ENCODE measurements around the gene MAPKAPK2. TPM values are rescaled to one million over a fixed set of nuclear protein-coding genes. Genes with fewer than 3 reads are reported as not detected.

Gene MAPKAPK2
- total RNA-seq, 1 experiment from 2014 or later: 72.4 TPM

GRCh38 chr1:206721454-206721853 is 36.7 kb downstream of the MAPKAPK2 start:
- no peaks in the 10 kb centered on the region for H3K9me3 ChIP-seq (ENCODE audit: control insufficient read depth, insufficient read depth, low read depth, low read length)
- no peaks in the 10 kb centered on the region for H3K36me3 ChIP-seq (ENCODE audit: control insufficient read depth, insufficient read depth, low read length)
- DNase-seq (ENCODE audit: low read depth, low spot score) (no peak), ATAC-seq (no peak)
- no TSS peak for BruUV-seq (replicated peaks)
- CTCF ChIA-PET: no interaction called here
- 0 out of 2 replicates have a peak, but pooled peaks cover 7% of the 10 kb centered on the region for H3K4me1 ChIP-seq (ENCODE audit: control insufficient read depth, insufficient read depth, low read length)
- no peaks in the 10 kb centered on the region for H3K27me3 ChIP-seq (ENCODE audit: control insufficient read depth, insufficient read depth, low read length)
- TF ChIP-seq POLR2AphosphoS5 (IDR thresholded peaks at IDR 0.05; ENCODE audit: low read depth, low read length): no peak
- POLR2A ChIA-PET: no interaction called here
- no peak overlapping the region for H3K4me3 ChIP-seq (ENCODE audit: low read depth in 2 of 2, low read length in 2 of 2)
- no peak overlapping the region for H3K27ac ChIP-seq (ENCODE audit: low read length)
- intact Hi-C loops (cut with micrococcal nuclease; ENCODE audit: unreplicated experiment): no loop called here
- in situ Hi-C loops (cut with HindIII; ENCODE audit: low pct_unique_long_range_greater_than_20kb, low sequenced_read_pairs): no loop called here

- Histone ChIP-seq H3K36me3 (ENCODE audit: control insufficient read depth, insufficient read depth, low read length) (no peaks in the 10 kb centered on the region), H3K27me3 (ENCODE audit: control insufficient read depth, insufficient read depth, low read length) (no peaks in the 10 kb centered on the region), H3K27ac (ENCODE audit: low read length) (no peak overlapping the region), H3K4me1 (ENCODE audit: control insufficient read depth, insufficient read depth, low read length) (no peaks in the 10 kb centered on the region), H3K9me3 (ENCODE audit: control insufficient read depth, insufficient read depth, low read depth, low read length) (no peaks in the 10 kb centered on the region), H3K4me3 (ENCODE audit: low read depth in 2 of 2, low read length in 2 of 2) (no peak overlapping the region)
- in situ Hi-C loops (cut with HindIII; ENCODE audit: low pct_unique_long_range_greater_than_20kb, low sequenced_read_pairs) (no loop called here), intact Hi-C loops (cut with micrococcal nuclease; ENCODE audit: unreplicated experiment) (no loop called here)
- no TSS peak for BruUV-seq (replicated peaks)
- no peak for TF ChIP-seq TCF7L2 (IDR thresholded peaks at IDR 0.05; ENCODE audit: low read depth, low read length)
- TF ChIP-seq REST (IDR thresholded peaks at IDR 0.05; ENCODE audit: insufficient read depth in 1 of 2, low read depth in 2 of 2, low read length in 1 of 2): no peak
- TF ChIP-seq CTCF (IDR thresholded peaks at IDR 0.05): no peak
- TF ChIP-seq POLR2AphosphoS5 (IDR thresholded peaks at IDR 0.05; ENCODE audit: low read depth, low read length): no peak
- DNase-seq (ENCODE audit: low read depth, low spot score) (no peak), ATAC-seq (no peak)
- CTCF ChIA-PET: no interaction called here
- POLR2A ChIA-PET: interaction anchor here (0.7 kb wide), 1 partner anchor 152 kb away, joined by 4 read pairs; no protein-coding TSS in a partner anchor
These were observed 38.2 kb downstream of the MAPKAPK2 start for GRCh38 chr1:206722751-206723461.

- intact Hi-C loops (cut with micrococcal nuclease; ENCODE audit: unreplicated experiment): no loop called here
- Histone ChIP-seq H3K27ac (ENCODE audit: low read length) (no peak overlapping the region), H3K4me3 (ENCODE audit: low read depth in 2 of 2, low read length in 2 of 2) (no peak overlapping the region), H3K9me3 (ENCODE audit: control insufficient read depth, insufficient read depth, low read depth, low read length) (no peaks in the 10 kb centered on the region), H3K27me3 (ENCODE audit: control insufficient read depth, insufficient read depth, low read length) (no peaks in the 10 kb centered on the region), H3K4me1 (ENCODE audit: control insufficient read depth, insufficient read depth, low read length) (no peaks in the 10 kb centered on the region), H3K36me3 (ENCODE audit: control insufficient read depth, insufficient read depth, low read length) (no peaks in the 10 kb centered on the region)
- POLR2A ChIA-PET: no interaction called here
- no TSS peak for BruUV-seq (replicated peaks)
- ATAC-seq: no peak
- TF ChIP-seq REST (IDR thresholded peaks at IDR 0.05; ENCODE audit: insufficient read depth in 1 of 2, low read depth in 2 of 2, low read length in 1 of 2) (no peak), TCF7L2 (IDR thresholded peaks at IDR 0.05; ENCODE audit: low read depth, low read length) (no peak), CTCF (IDR thresholded peaks at IDR 0.05) (no peak), POLR2AphosphoS5 (IDR thresholded peaks at IDR 0.05; ENCODE audit: low read depth, low read length) (no peak), SIN3A (IDR thresholded peaks at IDR 0.05; ENCODE audit: borderline replicate concordance, insufficient read depth, low read depth, low read length) (no peak)
- no peak for DNase-seq (ENCODE audit: low read depth, low spot score)
- CTCF ChIA-PET: no interaction called here
- in situ Hi-C loops (cut with HindIII; ENCODE audit: low pct_unique_long_range_greater_than_20kb, low sequenced_read_pairs): no loop called here
These were observed 38.7 kb downstream of the MAPKAPK2 start for GRCh38 chr1:206723462-206723804.
